SH-SY5Y (cell line): Measurements from ENCODE around the gene PLA2R1.

Source experiments
- GATA2 ChIP-seq: IDR thresholded peaks from 2 replicates; pipeline ENCODE4 v1.6.1; 2011; ENCODE audit warnings: mild to moderate bottlenecking, low read depth, low read length
- GATA3 ChIP-seq: IDR thresholded peaks from 2 replicates; pipeline ENCODE4 v1.6.1; 2011; ENCODE audit warnings: low read depth, mild to moderate bottlenecking, low read length, moderate library complexity

DNA sequence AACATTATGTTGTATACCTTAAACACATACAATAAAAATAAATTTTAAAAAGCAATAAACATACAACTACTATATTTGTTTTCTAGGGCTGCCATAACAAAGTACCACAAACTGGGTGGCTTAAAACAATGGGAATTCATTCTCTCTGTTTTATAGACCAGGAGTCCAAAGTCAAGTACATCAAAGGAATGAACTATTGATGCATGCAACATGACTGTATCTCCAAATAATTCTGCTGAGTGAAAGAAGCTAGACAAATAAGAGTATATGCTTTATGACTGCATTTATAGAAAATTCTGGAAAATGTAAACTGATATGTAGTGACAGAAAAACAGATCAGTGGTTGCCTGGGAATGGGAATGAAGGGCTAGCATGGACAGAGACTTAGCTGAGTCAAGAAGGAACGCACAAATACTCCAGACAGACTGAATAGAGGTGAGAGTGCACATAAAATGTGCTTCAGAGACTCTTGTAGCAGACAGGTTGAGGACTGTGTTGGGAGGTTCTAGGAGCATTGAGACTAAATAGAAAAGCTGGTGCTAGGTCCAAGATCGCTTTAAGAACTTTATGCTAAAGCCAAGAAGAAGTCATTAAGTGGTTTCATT, 11.0 kb upstream of the PLA2R1 start:
- TF ChIP-seq GATA2 (no peak), GATA3 (no peak)
